ENCODE data around the gene HSD17B10. TPM values are rescaled to one million over a fixed set of nuclear protein-coding genes. Genes with fewer than 3 reads are reported as not detected.

HSD17B10 gene
- total and polyA plus RNA-seq, 2 of the 13 experiments (the other 11 are each of a cell fraction or from before 2014, with no cell fraction given), result 68.7 to 84.7 TPM

DNA sequence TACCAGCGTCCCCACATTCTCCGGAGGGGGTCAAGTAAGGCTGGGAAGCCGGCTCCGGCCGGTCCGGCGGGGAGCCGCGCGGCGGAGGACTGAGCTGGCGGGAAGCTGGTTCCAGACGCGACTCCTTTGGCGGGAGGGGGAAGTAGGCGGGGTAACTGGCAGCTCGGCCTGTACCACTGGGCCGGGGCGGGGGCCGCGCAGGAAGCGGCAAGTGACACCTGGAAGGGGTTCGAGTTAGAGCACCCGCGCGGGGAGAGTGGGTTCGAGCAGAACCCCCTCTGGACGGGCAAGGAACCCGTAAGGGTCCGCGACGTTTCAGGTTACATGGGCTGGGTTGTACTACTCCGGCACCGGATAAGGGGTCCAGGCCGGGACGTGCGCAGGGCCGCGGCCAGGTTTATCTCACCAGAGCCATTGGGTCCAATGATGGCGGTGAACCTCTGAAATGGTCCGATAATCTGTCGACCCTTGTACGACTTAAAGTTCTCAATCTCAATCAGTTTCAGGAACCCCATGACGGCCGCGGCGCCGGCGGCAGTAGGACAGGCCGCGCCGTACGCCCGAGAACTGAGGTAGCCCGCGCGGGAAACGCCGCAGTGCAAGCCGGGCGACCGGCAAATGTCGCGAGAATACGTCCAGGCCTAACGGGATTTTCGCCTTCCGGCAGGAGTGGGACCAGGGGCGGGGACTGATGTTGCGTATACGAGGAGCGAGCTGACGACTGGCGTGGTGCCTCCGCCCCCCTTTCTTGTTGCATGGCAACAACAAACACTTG, 11.9 kb downstream of the HSD17B10 start, which contains the start of gene SMC1A (continued):
- TF ChIP-seq ZNF407 (CRISPR knock-in tag; IDR thresholded peaks at IDR 0.05; ENCODE audit: not compliant biosample characterization) (no peak), MAX (IDR thresholded peaks at IDR 0.05) (peak; percentile 56), ZNF891 (CRISPR knock-in tag; IDR thresholded peaks at IDR 0.05) (no peak), NR2F6 (IDR thresholded peaks at IDR 0.05) (no peak), NR2F6 (CRISPR knock-in tag; IDR thresholded peaks at IDR 0.05) (no peak), RORA (CRISPR knock-in tag; IDR thresholded peaks at IDR 0.05) (no peak), ZNF777 (CRISPR knock-in tag; IDR thresholded peaks at IDR 0.05) (0 out of 2 replicates have a peak, but pooled peaks have one; percentile 20), SP2 (CRISPR knock-in tag; IDR thresholded peaks at IDR 0.05) (no peak), ZNF329 (CRISPR knock-in tag; IDR thresholded peaks at IDR 0.05; ENCODE audit: low read depth) (no peak), U2AF2 (IDR thresholded peaks at IDR 0.05; ENCODE audit: low read depth, low read length) (no peak), POLR2AphosphoS5 (IDR thresholded peaks at IDR 0.05; ENCODE audit: low read depth, low read length) (peak; percentile 67), HNRNPL (IDR thresholded peaks at IDR 0.05; ENCODE audit: low read depth, low read length) (no peak), ZNF660 (CRISPR knock-in tag; IDR thresholded peaks at IDR 0.05; ENCODE audit: borderline replicate concordance, low read depth) (no peak), ZNF282 (IDR thresholded peaks at IDR 0.05; ENCODE audit: partially characterized antibody) (no peak), NCOA1 (CRISPR knock-in tag; IDR thresholded peaks at IDR 0.05) (no peak), CBX1 (IDR thresholded peaks at IDR 0.05; ENCODE audit: low read depth) (no peak), ATF5 (CRISPR knock-in tag; IDR thresholded peaks at IDR 0.05; ENCODE audit: low read depth) (no peak), ATRX (CRISPR knock-in tag; IDR thresholded peaks at IDR 0.05; ENCODE audit: borderline replicate concordance) (no peak), TBL1XR1 (IDR thresholded peaks at IDR 0.05; ENCODE audit: borderline replicate concordance, low read length, partially characterized antibody) (no peak), ASH2L (IDR thresholded peaks at IDR 0.05; ENCODE audit: insufficient read length, low read depth, low read length) (peak; percentile 81), KLF12 (CRISPR knock-in tag; IDR thresholded peaks at IDR 0.05; ENCODE audit: borderline replicate concordance) (no peak), BORCS8-MEF2B (CRISPR knock-in tag; IDR thresholded peaks at IDR 0.05) (no peak), ATF3 (CRISPR knock-in tag; IDR thresholded peaks at IDR 0.05) (no peak)

All from HepG2 (cell line).